ENCODE results near the gene GNB5. TPM values are rescaled to one million over a fixed set of nuclear protein-coding genes. Genes with fewer than 3 reads are reported as not detected.
A peak's percentile ranks its signal among the peaks of the same experiment; 100 is the strongest.

GNB5 gene
- total and polyA plus RNA-seq, 8 donors: 11.3 to 18.9 (median 14.5) TPM

DNA sequence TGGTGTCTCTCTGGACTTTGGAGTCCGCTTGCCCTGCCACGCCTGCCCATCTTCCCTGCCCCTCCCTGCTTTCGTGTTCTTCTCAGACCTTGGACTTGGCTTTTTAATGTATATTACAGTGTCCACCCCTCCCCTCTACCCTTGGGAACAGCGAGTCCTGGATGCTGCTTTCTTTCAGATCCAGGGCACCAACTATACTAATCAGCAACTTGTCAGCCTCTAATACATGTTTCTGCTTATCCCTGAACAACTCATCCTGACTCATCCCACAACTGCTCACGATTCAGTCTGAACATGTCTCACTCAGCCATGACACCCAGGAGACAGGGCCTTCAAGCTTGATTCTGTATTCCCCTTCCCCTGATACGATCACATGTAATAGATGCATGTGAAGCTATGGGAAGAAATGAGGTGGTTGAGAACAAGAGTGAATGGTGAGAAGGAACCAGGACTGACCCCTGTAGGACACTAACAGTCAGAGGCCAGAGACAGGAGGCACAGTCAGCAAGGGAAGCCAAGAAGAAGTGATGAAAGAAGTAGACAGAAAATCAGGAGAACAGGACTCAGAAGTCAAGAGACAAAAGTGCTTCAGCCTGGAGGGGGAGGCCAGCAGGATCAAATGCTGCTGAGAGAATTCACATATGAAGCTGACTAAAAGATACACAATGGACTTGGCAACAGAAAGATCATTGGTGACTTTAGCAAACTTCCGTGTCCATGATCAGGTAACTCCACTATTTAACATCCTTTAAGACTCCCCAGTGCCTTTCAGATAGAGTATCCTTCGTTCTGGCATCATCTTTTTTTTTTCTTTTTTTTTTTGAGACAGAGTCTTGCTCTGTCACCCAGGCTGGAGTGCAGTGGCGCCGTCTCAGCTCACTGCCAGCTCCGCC lies 114.1 kb downstream of the GNB5 start:
- intact Hi-C loops (cut with DNase I): no loop called here
- no peak for DNase-seq
- Histone ChIP-seq H3K4me1 (no peaks in the 10 kb centered on the region), H3K27ac (no peak overlapping the region), H3K9me3 (no peaks in the 10 kb centered on the region), H3K27me3 (no peaks in the 10 kb centered on the region), H3K36me3 (no peaks in the 10 kb centered on the region), H3K4me3 (no peak overlapping the region)
- no peak for ATAC-seq
- TF ChIP-seq, protein P1, sequence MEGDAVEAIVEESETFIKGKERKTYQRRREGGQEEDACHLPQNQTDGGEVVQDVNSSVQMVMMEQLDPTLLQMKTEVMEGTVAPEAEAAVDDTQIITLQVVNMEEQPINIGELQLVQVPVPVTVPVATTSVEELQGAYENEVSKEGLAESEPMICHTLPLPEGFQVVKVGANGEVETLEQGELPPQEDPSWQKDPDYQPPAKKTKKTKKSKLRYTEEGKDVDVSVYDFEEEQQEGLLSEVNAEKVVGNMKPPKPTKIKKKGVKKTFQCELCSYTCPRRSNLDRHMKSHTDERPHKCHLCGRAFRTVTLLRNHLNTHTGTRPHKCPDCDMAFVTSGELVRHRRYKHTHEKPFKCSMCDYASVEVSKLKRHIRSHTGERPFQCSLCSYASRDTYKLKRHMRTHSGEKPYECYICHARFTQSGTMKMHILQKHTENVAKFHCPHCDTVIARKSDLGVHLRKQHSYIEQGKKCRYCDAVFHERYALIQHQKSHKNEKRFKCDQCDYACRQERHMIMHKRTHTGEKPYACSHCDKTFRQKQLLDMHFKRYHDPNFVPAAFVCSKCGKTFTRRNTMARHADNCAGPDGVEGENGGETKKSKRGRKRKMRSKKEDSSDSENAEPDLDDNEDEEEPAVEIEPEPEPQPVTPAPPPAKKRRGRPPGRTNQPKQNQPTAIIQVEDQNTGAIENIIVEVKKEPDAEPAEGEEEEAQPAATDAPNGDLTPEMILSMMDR (IDR thresholded peaks at IDR 0.05): no peak

DNA sequence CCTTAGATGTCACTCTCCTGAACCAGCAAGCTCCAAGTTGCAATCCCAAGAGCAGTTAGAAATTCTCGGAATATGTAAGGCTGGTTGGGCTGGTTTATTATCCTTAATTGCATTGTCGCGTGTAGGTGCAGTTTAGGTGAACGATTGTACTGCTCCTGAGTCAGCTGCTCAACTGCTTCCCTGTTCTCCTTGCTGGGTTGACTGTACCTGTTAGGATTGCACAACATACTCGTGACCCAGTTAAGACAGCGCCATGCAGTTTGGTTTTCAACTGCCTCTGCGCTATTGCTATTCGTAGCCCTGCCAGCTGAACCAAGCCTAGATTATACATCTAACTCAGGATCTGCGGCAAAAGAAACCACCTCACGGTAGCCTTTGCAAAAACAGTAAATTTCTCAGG lies 119.6 kb downstream of the GNB5 start:
- TF ChIP-seq, protein P1 (IDR thresholded peaks at IDR 0.05): no peak
- no peaks in the 10 kb centered on the region for H3K9me3 ChIP-seq
- no peak overlapping the region for H3K4me3 ChIP-seq
- intact Hi-C loops (cut with DNase I): no loop called here
- H3K27ac ChIP-seq: no peak overlapping the region
- DNase-seq: peak in 2 of 4 donors; percentile 44 to 59
- peak; percentile 93 for ATAC-seq
- H3K4me1 ChIP-seq: no peaks in the 10 kb centered on the region
- H3K27me3 ChIP-seq: no peaks in the 10 kb centered on the region
- H3K36me3 ChIP-seq: no peaks in the 10 kb centered on the region

DNA sequence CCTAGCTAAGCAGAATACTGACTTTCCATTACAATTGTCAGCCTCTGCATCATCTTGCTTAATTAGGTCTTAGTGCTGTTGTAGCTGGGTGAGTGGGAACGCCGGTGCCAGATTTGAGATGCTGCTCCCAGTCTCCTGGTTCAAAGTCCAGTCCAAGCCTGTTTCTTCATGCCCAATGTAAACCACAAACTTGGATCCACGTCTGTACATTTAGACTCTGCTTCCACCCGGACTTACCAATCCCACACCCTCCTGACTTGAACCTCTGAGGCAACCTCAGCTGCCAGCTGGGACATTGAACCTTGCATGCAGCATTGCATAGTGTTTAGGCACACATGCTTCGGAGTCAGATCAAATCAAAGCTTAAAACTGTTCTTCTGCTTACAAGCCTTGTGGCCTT lies 121.6 kb downstream of the GNB5 start:
- no peak for DNase-seq
- no peaks in the 10 kb centered on the region for H3K27me3 ChIP-seq
- H3K4me3 ChIP-seq: no peak overlapping the region
- H3K9me3 ChIP-seq: no peaks in the 10 kb centered on the region
- TF ChIP-seq, protein P1 (IDR thresholded peaks at IDR 0.05): no peak
- peaks cover 0 to 11% of the 10 kb centered on the region in 2 donors for H3K36me3 ChIP-seq
- H3K4me1 ChIP-seq: no peaks in the 10 kb centered on the region
- intact Hi-C loops (cut with DNase I): no loop called here
- no peak for ATAC-seq
- no peak overlapping the region for H3K27ac ChIP-seq

DNA sequence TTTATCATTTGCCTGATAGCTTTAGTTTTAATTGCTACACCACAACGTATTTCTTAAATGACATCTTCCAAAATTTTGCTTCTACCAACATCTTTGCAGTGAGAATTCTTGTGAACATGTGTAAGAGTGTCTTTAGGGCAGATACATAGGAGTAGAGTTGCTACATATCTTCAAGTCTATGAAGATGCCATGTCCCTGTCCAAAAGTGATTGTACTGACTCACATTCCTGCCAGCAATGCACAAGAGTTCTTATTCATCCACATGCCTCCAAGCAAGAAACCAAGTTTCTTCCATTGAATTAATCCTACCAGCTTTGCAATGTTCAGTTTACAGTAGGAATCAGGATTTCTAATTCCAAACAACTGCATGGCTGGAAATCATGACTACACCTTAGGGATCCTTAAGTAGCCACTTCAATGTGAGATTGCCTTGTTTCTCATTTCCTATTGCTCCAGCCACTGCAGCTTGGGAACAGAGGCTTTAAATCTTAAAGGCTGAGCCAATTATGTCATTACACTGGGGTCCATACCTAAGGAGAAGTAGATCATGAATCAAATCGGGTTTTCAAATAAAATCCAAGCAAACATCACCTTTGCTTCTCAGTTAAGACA lies 123.1 kb downstream of the GNB5 start:
- DNase-seq (no peak), ATAC-seq (peak; percentile 58)
- H3K4me3 ChIP-seq: no peak overlapping the region
- TF ChIP-seq, protein P1 (IDR thresholded peaks at IDR 0.05): no peak
- no peaks in the 10 kb centered on the region for H3K27me3 ChIP-seq
- intact Hi-C loops (cut with DNase I): no loop called here
- H3K27ac ChIP-seq: no peak overlapping the region
- H3K4me1 ChIP-seq: no peaks in the 10 kb centered on the region
- peaks cover 0 to 26% of the 10 kb centered on the region in 2 donors for H3K36me3 ChIP-seq
- H3K9me3 ChIP-seq: no peaks in the 10 kb centered on the region

DNA sequence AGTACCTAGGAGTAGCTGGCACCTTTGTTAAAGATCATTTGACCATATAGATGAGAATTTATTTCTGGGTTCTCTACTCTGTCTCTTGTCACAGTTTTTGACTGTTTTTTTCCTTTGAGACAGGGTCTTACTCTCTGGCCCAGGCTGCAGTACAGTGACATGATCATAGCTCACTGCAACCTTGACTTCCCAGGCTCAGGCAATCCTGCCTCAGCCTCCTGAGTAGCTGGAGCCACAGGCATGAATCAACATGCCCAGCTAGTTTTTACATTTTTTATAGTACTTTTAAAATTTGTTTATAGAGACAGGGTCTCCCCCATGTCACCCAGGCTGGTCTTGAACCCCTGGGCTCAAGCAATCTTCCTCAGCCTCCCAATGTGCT lies 123.7 kb downstream of the GNB5 start:
- no peaks in the 10 kb centered on the region for H3K27me3 ChIP-seq
- peaks cover 0 to 32% of the 10 kb centered on the region in 2 donors for H3K36me3 ChIP-seq
- no peak overlapping the region for H3K4me3 ChIP-seq
- no peak overlapping the region for H3K27ac ChIP-seq
- ATAC-seq (no peak), DNase-seq (no peak)
- intact Hi-C loops (cut with DNase I): no loop called here
- H3K9me3 ChIP-seq: no peaks in the 10 kb centered on the region
- no peaks in the 10 kb centered on the region for H3K4me1 ChIP-seq
- TF ChIP-seq, protein P1 (IDR thresholded peaks at IDR 0.05): no peak
